ENCODE data around the gene MYOF. TPM values are rescaled to one million over a fixed set of nuclear protein-coding genes. Genes with fewer than 3 reads are reported as not detected.

Gene MYOF
- total RNA-seq, 6 experiments from 2014 or later, result 401 to 553 (median 530) TPM

DNA sequence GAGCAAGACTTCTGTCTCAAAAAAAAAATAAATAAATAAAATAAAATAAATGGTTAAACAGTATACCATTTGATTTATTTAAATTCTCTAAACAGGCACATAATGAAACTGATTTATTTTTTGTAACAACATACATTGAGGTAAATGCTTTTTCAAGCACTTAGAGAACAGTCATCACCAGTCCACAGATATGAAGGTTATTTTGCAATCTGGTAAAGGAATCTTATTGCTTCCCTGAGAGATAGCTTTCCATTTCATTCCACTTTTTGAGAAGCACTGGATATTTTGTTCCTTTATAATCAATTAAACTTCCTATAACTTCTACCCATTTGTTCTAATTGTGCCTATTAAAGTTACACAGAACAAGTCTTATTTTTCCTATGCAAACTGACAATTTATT lies 19.5 kb upstream of the MYOF start:
- TF ChIP-seq, protein P1, sequence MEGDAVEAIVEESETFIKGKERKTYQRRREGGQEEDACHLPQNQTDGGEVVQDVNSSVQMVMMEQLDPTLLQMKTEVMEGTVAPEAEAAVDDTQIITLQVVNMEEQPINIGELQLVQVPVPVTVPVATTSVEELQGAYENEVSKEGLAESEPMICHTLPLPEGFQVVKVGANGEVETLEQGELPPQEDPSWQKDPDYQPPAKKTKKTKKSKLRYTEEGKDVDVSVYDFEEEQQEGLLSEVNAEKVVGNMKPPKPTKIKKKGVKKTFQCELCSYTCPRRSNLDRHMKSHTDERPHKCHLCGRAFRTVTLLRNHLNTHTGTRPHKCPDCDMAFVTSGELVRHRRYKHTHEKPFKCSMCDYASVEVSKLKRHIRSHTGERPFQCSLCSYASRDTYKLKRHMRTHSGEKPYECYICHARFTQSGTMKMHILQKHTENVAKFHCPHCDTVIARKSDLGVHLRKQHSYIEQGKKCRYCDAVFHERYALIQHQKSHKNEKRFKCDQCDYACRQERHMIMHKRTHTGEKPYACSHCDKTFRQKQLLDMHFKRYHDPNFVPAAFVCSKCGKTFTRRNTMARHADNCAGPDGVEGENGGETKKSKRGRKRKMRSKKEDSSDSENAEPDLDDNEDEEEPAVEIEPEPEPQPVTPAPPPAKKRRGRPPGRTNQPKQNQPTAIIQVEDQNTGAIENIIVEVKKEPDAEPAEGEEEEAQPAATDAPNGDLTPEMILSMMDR (IDR thresholded peaks at IDR 0.05), result no peak
- peaks cover 51% of the 10 kb centered on the region for H3K4me1 Mint-ChIP-seq (ENCODE audit: low read depth)
- peaks cover 29% of the 10 kb centered on the region; the same call in 1 of the 2 replicates for H3K36me3 Mint-ChIP-seq (ENCODE audit: low read depth)
- H3K4me3 Mint-ChIP-seq, result no peak overlapping the region
- H3K27me3 Mint-ChIP-seq (ENCODE audit: insufficient read depth), result peaks cover 4% of the 10 kb centered on the region
- DNase-seq, result no peak
- no peaks in the 10 kb centered on the region for H3K9me3 Mint-ChIP-seq
- H3K27ac Mint-ChIP-seq, result peak overlapping the region; percentile 22; the same call in 1 of the 2 replicates

GRCh38 chr10:93498166-93498565 lies 16.0 kb upstream of the MYOF start:
- H3K4me1 Mint-ChIP-seq (ENCODE audit: low read depth), result peaks cover 60% of the 10 kb centered on the region
- TF ChIP-seq, protein P1 (IDR thresholded peaks at IDR 0.05), result no peak
- no peaks in the 10 kb centered on the region for H3K9me3 Mint-ChIP-seq
- H3K4me3 Mint-ChIP-seq, result peak overlapping the region; percentile 94
- DNase-seq, result no peak
- peaks cover 4% of the 10 kb centered on the region for H3K27me3 Mint-ChIP-seq (ENCODE audit: insufficient read depth)
- H3K36me3 Mint-ChIP-seq (ENCODE audit: low read depth), result peaks cover 21% of the 10 kb centered on the region; the same call in 1 of the 2 replicates
- peak overlapping the region; percentile 58; the same call in 1 of the 2 replicates for H3K27ac Mint-ChIP-seq

DNA sequence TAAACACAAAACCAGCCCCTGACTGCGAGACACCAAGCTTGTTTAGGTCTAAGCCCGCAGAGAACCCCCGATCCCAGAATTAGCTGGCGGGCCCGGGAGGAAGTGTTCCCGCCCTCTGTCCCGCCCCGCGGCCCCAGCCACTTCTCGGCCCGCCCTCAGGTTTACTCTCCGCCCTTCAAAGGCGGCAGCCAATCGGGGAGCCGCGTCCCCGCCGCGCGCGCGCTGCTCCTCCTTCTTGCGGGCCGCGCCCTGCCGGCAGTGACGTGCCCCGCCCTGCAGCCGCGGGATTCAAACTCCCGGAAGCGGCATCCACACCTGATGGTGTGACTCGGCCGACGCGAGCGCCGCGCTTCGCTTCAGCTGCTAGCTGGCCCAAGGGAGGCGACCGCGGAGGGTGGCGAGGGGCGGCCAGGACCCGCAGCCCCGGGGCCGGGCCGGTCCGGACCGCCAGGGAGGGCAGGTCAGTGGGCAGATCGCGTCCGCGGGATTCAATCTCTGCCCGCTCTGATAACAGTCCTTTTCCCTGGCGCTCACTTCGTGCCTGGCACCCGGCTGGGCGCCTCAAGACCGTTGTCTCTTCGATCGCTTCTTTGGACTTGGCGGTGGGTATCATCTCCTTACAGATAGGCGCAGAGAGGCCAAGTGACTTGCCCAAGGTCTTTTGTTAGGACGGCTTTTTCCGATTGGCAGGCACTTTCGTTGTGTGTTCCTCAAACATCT lies 14.3 kb upstream of the MYOF start, which contains the start of gene CEP55:
Gene CEP55 (plus strand): TSS at position 291 of the 720 bp plus-strand sequence. CDS start 3,440 bp downstream, outside the sequence.
- peak; percentile 92 for DNase-seq
- Mint-ChIP-seq H3K4me1 (ENCODE audit: low read depth) (peaks cover 45% of the 10 kb centered on the region), H3K9me3 (no peaks in the 10 kb centered on the region), H3K27ac (peak within 1 kb of the TSS; percentile 88), H3K36me3 (ENCODE audit: low read depth) (peaks cover 17% of the 10 kb centered on the region; the same call in 1 of the 2 replicates), H3K4me3 (peak within 1 kb of the TSS; percentile 94), H3K27me3 (ENCODE audit: insufficient read depth) (peaks cover 4% of the 10 kb centered on the region)
- TF ChIP-seq, protein P1 (IDR thresholded peaks at IDR 0.05), result no peak

GRCh38 chr10:93495654-93496321 lies 13.7 kb upstream of the MYOF start:
- Mint-ChIP-seq H3K4me3 (peak overlapping the region; percentile 94), H3K9me3 (no peaks in the 10 kb centered on the region), H3K36me3 (ENCODE audit: low read depth) (peaks cover 17% of the 10 kb centered on the region; the same call in 1 of the 2 replicates), H3K27me3 (ENCODE audit: insufficient read depth) (peaks cover 4% of the 10 kb centered on the region), H3K4me1 (ENCODE audit: low read depth) (peaks cover 45% of the 10 kb centered on the region), H3K27ac (peak overlapping the region; percentile 88)
- no peak for DNase-seq
- TF ChIP-seq, protein P1 (IDR thresholded peaks at IDR 0.05), result no peak

DNA sequence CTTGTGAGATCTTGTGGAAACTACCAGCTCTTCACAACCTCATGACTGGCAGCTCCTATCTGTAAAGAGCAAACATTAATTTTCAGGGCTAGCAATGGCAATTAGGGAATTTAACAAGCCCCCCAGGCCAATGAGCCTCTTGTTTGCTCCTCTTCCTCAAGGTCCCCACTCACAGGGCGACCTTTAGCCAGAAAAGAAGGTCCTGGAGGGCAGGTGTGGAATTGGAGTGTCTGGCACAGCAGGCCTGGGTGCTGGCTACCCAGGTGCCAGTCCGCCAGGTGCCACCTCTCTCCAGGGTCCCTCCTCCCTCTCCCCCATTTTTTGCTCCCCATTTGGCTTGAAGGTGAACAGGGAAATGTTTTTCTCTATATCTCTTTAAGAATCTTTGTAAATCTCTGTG lies 12.4 kb upstream of the MYOF start:
- peaks cover 37% of the 10 kb centered on the region for H3K4me1 Mint-ChIP-seq (ENCODE audit: low read depth)
- peaks cover 10% of the 10 kb centered on the region; the same call in 1 of the 2 replicates for H3K36me3 Mint-ChIP-seq (ENCODE audit: low read depth)
- H3K9me3 Mint-ChIP-seq, result no peaks in the 10 kb centered on the region
- H3K27me3 Mint-ChIP-seq (ENCODE audit: insufficient read depth), result peaks cover 4% of the 10 kb centered on the region
- H3K4me3 Mint-ChIP-seq, result no peak overlapping the region
- DNase-seq, result no peak
- no peak overlapping the region for H3K27ac Mint-ChIP-seq
- TF ChIP-seq, protein P1 (IDR thresholded peaks at IDR 0.05), result no peak

Data from HFFc6 (cell line).